CD14-positive monocyte (primary cell): ENCODE results near the gene LRRC8A. TPM values are rescaled to one million over a fixed set of nuclear protein-coding genes. Genes with fewer than 3 reads are reported as not detected.

ENCODE experiments used
- DNase-seq, 3 donors: peaks; one replicate each; pipeline ENCODE4 v3.0.0-alpha.2; 2011 to 2022
- H2AFZ ChIP-seq: 2 replicates; pipeline ENCODE4 v1.6.0; 2012; ENCODE audit warnings: mild to moderate bottlenecking, low read depth, low read length, inconsistent platforms; ENCODE audit not compliant: insufficient read depth, poor library complexity, severe bottlenecking
- H3K27ac ChIP-seq, 2 donors: 1 replicate in 1 of 2; 2 replicates in 1 of 2; pipeline ENCODE4 v1.5.1; 2012 to 2013; ENCODE audit warnings: low read length in 2 of 2, control low read depth in 1 of 2, inconsistent platforms in 1 of 2, low read depth in 1 of 2, mild to moderate bottlenecking in 1 of 2
- H3K27me3 ChIP-seq, 2 donors: one replicate each; pipeline versions ENCODE4 v1.6.0 to v1.6.1; 2011 to 2013; ENCODE audit warnings: low read length in 2 of 2; ENCODE audit not compliant: control insufficient read depth in 2 of 2, insufficient read depth in 2 of 2
- H3K36me3 ChIP-seq, 2 donors: replicated peaks in 1 of 2; 1 replicate in 1 of 2; 2 replicates in 1 of 2; pipeline versions ENCODE4 v1.5.1 to v1.6.1; 2012 to 2013; ENCODE audit warnings: low read length in 2 of 2, control low read depth in 1 of 2, inconsistent platforms in 1 of 2, mild to moderate bottlenecking in 1 of 2; ENCODE audit not compliant: insufficient read depth in 2 of 2, control insufficient read depth in 1 of 2
- H3K4me1 ChIP-seq, 2 donors: 1 replicate in 1 of 2; 2 replicates in 1 of 2; pipeline versions ENCODE4 v1.5.1 to v1.6.1; 2012 to 2013; ENCODE audit warnings: low read length in 2 of 2, control low read depth in 1 of 2, inconsistent platforms in 1 of 2, mild to moderate bottlenecking in 1 of 2, moderate library complexity in 1 of 2; ENCODE audit not compliant: insufficient read depth in 2 of 2, control insufficient read depth in 1 of 2
- H3K4me2 ChIP-seq: replicated peaks from 2 replicates; pipeline ENCODE3; 2012; ENCODE audit warnings: low read length, moderate library complexity, mild to moderate bottlenecking; ENCODE audit not compliant: poor library complexity, severe bottlenecking; ENCODE audit errors: extremely low read depth
- H3K4me3 ChIP-seq, 3 experiments: fragments of 200-600 bp in 1 of 3; sonication (generic) in 1 of 3; replicated peaks in 1 of 3; 1 replicate in 2 of 3; 2 replicates in 1 of 3; pipeline ENCODE4 v1.5.1; 2011 to 2013; ENCODE audit warnings: low read length in 3 of 3, mild to moderate bottlenecking in 3 of 3, control low read depth in 2 of 3, low read depth in 2 of 3, inconsistent platforms in 1 of 3, moderate library complexity in 1 of 3
- H3K79me2 ChIP-seq: 2 replicates; pipeline ENCODE4 v1.6.0; 2012; ENCODE audit warnings: mild to moderate bottlenecking, control low read depth, inconsistent platforms, low read length, moderate library complexity; ENCODE audit not compliant: insufficient read depth
- H3K9ac ChIP-seq: 2 replicates; pipeline ENCODE4 v1.6.0; 2017; ENCODE audit warnings: low read length, mild to moderate bottlenecking; ENCODE audit not compliant: insufficient read depth, poor library complexity, severe bottlenecking
- H3K9me3 ChIP-seq, 2 donors: replicated peaks in 1 of 2; 1 replicate in 1 of 2; 2 replicates in 1 of 2; pipeline versions ENCODE4 v1.5.1 to v1.6.1; 2012 to 2013; ENCODE audit warnings: low read length in 2 of 2, control low read depth in 1 of 2; ENCODE audit not compliant: control insufficient read depth in 1 of 2, insufficient read depth in 1 of 2
- H4K20me1 ChIP-seq: 2 replicates; pipeline ENCODE4 v1.6.0; 2012; ENCODE audit warnings: mild to moderate bottlenecking, low read length, control low read depth, moderate library complexity; ENCODE audit not compliant: insufficient read depth
- H3K27ac Mint-ChIP-seq, 7 donors: one replicate each; pipeline ENCODE4 v1.8.0; 2020; ENCODE audit warnings: mild to moderate bottlenecking in 7 of 7, mixed read lengths in 7 of 7, moderate library complexity in 6 of 7, inconsistent platforms in 2 of 7
- H3K27me3 Mint-ChIP-seq, 3 donors: one replicate each; pipeline ENCODE4 v1.8.0; 2021 to 2022; ENCODE audit warnings: low read depth in 3 of 3, mild to moderate bottlenecking in 3 of 3, mixed read lengths in 3 of 3, moderate library complexity in 3 of 3, inconsistent platforms in 1 of 3
- H3K36me3 Mint-ChIP-seq, 2 donors: one replicate each; pipeline ENCODE4 v1.8.0; 2020; ENCODE audit warnings: mixed read lengths in 2 of 2, inconsistent platforms in 1 of 2, mild to moderate bottlenecking in 1 of 2
- H3K4me1 Mint-ChIP-seq: one replicate; pipeline ENCODE4 v1.8.0; 2020; ENCODE audit warnings: mild to moderate bottlenecking, mixed read lengths
- H3K4me3 Mint-ChIP-seq, 2 donors: one replicate each; pipeline ENCODE4 v1.8.0; 2020; ENCODE audit warnings: mild to moderate bottlenecking in 2 of 2, mixed read lengths in 2 of 2, moderate library complexity in 1 of 2
- H3K9me3 Mint-ChIP-seq, 7 donors: one replicate each; pipeline ENCODE4 v1.8.0; 2020 to 2022; ENCODE audit warnings: mixed read lengths in 7 of 7, mild to moderate bottlenecking in 6 of 7, moderate library complexity in 6 of 7, inconsistent platforms in 2 of 7
- WGBS: methylation state at CpG from one replicate; pipeline ENCODE4 v1.1.5; 2013; ENCODE audit warnings: missing lambda C conversion rate; ENCODE audit not compliant: insufficient coverage; 5-methylcytosine and 5-hydroxymethylcytosine counted together
- intact Hi-C, 2 donors: fragments of 100-400 bp; cut with micrococcal nuclease; formaldehyde crosslinking; loops; one replicate each; pipeline versions ENCODE4 v1.15.0 to v1.15.1; 2023
- polyA plus RNA-seq, 3 donors: library from polyadenylated mRNA; depleted of rRNA in 1 of 3; unstranded in 2 of 3; stranded (reverse) in 1 of 3; fragments of 300-500 nt in 2 of 3; fragments of >200 nt in 1 of 3; fragmentation: Illumina TruSeq in 2 of 3; gene quantifications; 1 replicate in 2 of 3; 2 replicates in 1 of 3; pipeline ENCODE4 v1.2.3, GENCODE V29; 2012 to 2021
- TF ChIP-seq, protein P1 (sequence below): fragments of 200-600 bp; IDR thresholded peaks from one replicate; pipeline ENCODE4 v1.8.0; 2022; ENCODE audit warnings: antibody characterized with exemption, mild to moderate bottlenecking

LRRC8A gene
- polyA plus RNA-seq, 3 donors: 7.8 to 10.8 (median 10.3) TPM

GRCh38 chr9:128936171-128936865 is 54.4 kb downstream of the LRRC8A start:
- H3K4me1 Mint-ChIP-seq: no peaks in the 10 kb centered on the region
- H3K27ac ChIP-seq: no peak overlapping the region
- H3K27me3 Mint-ChIP-seq: peaks cover 0 to 3% (median 2%) of the 10 kb centered on the region in 3 donors
- no peak overlapping the region for H3K4me2 ChIP-seq
- no peaks in the 10 kb centered on the region for H4K20me1 ChIP-seq
- WGBS: 100% methylated on average over 3 of the region's 11 CpGs
- no peaks in the 10 kb centered on the region for H3K9me3 ChIP-seq
- DNase-seq: no peak
- H3K79me2 ChIP-seq: no peaks in the 10 kb centered on the region
- no peak overlapping the region for H3K9ac ChIP-seq
- no peaks in the 10 kb centered on the region for H3K36me3 Mint-ChIP-seq
- H3K27me3 ChIP-seq: no peaks in the 10 kb centered on the region
- H3K4me3 ChIP-seq: no peak overlapping the region
- H3K36me3 ChIP-seq: no peaks in the 10 kb centered on the region
- H3K27ac Mint-ChIP-seq: peak overlapping the region in 1 of 7 donors; percentile 41
- no peak overlapping the region for H2AFZ ChIP-seq
- H3K4me3 Mint-ChIP-seq: no peak overlapping the region
- intact Hi-C loops: no loop called here
- H3K4me1 ChIP-seq: no peaks in the 10 kb centered on the region
- H3K9me3 Mint-ChIP-seq: peaks cover 0 to under 1% (median 0%) of the 10 kb centered on the region in 7 donors
- TF ChIP-seq, protein P1, sequence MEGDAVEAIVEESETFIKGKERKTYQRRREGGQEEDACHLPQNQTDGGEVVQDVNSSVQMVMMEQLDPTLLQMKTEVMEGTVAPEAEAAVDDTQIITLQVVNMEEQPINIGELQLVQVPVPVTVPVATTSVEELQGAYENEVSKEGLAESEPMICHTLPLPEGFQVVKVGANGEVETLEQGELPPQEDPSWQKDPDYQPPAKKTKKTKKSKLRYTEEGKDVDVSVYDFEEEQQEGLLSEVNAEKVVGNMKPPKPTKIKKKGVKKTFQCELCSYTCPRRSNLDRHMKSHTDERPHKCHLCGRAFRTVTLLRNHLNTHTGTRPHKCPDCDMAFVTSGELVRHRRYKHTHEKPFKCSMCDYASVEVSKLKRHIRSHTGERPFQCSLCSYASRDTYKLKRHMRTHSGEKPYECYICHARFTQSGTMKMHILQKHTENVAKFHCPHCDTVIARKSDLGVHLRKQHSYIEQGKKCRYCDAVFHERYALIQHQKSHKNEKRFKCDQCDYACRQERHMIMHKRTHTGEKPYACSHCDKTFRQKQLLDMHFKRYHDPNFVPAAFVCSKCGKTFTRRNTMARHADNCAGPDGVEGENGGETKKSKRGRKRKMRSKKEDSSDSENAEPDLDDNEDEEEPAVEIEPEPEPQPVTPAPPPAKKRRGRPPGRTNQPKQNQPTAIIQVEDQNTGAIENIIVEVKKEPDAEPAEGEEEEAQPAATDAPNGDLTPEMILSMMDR: no peak

GRCh38 chr9:128937310-128938165 is 55.6 kb downstream of the LRRC8A start:
- Histone ChIP-seq H3K27me3 (no peaks in the 10 kb centered on the region), H4K20me1 (no peaks in the 10 kb centered on the region), H3K4me2 (no peak overlapping the region), H3K36me3 (no peaks in the 10 kb centered on the region), H2AFZ (no peak overlapping the region), H3K4me3 (no peak overlapping the region), H3K9me3 (no peaks in the 10 kb centered on the region), H3K79me2 (no peaks in the 10 kb centered on the region), H3K4me1 (no peaks in the 10 kb centered on the region), H3K27ac (no peak overlapping the region), H3K9ac (no peak overlapping the region)
- Mint-ChIP-seq H3K36me3 (no peaks in the 10 kb centered on the region), H3K4me1 (no peaks in the 10 kb centered on the region), H3K4me3 (no peak overlapping the region), H3K27ac (no peak overlapping the region), H3K9me3 (peaks cover 0 to under 1% (median 0%) of the 10 kb centered on the region in 7 donors), H3K27me3 (peaks cover 0 to 3% (median 2%) of the 10 kb centered on the region in 3 donors)
- DNase-seq: no peak
- TF ChIP-seq, protein P1: no peak
- intact Hi-C loops: no loop called here
- 67% methylated on average over 1 of the region's 9 CpGs for WGBS
